ENCODE results near the gene C15orf40. TPM values are rescaled to one million over a fixed set of nuclear protein-coding genes. Genes with fewer than 3 reads are reported as not detected.
A peak's percentile ranks its signal among the peaks of the same experiment; 100 is the strongest.

The C15orf40 gene
- total RNA-seq, 1 donor from 2014 or later, result 41.9 TPM

- POLR2A ChIA-PET, result interaction anchor here (0.5 to 2.9 kb wide), 14 partner anchors 19 to 1979 kb away, joined by 3 to 32 read pairs (median 4); partner anchors contain the start of genes BTBD1, C15orf40, RPS17 and WHAMM
- peak within 1 kb of the TSS; percentile 92 for H3K27ac Mint-ChIP-seq
- no peak for TF ChIP-seq CTCF (IDR thresholded peaks at IDR 0.05)
- no peaks in the 10 kb centered on the region for H3K9me3 Mint-ChIP-seq
- H3K27me3 Mint-ChIP-seq, result no peaks in the 10 kb centered on the region
- H3K36me3 Mint-ChIP-seq (ENCODE audit: low read depth), result peaks cover 39% of the 10 kb centered on the region
- H3K4me1 Mint-ChIP-seq, result peaks cover 23% of the 10 kb centered on the region
- intact Hi-C loops (cut with micrococcal nuclease), result loop anchor here (1.0 to 5.0 kb wide), 7 partner anchors 25 to 446 kb away; partner anchors contain the start of genes C15orf40, CPEB1, FSD2 and RPS17
- peak within 1 kb of the TSS; percentile 99 for H3K4me3 Mint-ChIP-seq
- ATAC-seq (ENCODE audit: low read depth) (peak; percentile 95), DNase-seq (peak; percentile 79)
- CTCF ChIA-PET, result interaction anchor here (1.4 to 2.9 kb wide), 3 partner anchors 14 to 137 kb away, joined by 7 to 13 read pairs (median 12); partner anchors contain the start of gene C15orf40
Observed at GRCh38 chr15:82985688-82986441, 25.6 kb downstream of the C15orf40 start, which contains the start of gene RAMAC. TSS of gene RAMAC (plus strand) at chr15:82986210. CDS start at chr15:82989019, 2,809 bp downstream.

DNA sequence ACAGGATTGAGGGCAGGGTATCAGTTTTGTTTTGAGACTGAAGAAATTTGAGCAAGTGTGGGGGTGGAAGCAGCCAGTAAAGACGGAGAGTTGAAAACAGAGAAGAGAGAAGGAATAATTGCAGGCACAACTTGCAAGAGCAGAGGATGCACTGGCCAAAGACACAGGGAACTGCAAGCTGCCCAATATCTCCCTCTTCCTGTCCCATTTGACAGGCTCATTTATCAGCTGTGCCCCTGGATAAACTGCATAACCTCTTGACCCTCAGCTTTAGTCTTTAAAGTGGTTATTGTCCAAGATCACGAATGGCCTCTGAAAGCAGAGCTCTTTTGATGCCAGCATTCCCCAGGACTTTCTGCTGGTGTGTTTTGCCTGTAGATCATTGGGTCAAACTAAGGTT, 30.5 kb downstream of the C15orf40 start:
- Mint-ChIP-seq H3K27me3 (no peaks in the 10 kb centered on the region), H3K9me3 (no peaks in the 10 kb centered on the region), H3K4me3 (no peak overlapping the region), H3K4me1 (peaks cover 11% of the 10 kb centered on the region), H3K36me3 (ENCODE audit: low read depth) (peaks cover 6% of the 10 kb centered on the region), H3K27ac (no peak overlapping the region)
- ChIA-PET POLR2A (no interaction called here), CTCF (no interaction called here)
- intact Hi-C loops (cut with micrococcal nuclease), result no loop called here
- TF ChIP-seq CTCF (IDR thresholded peaks at IDR 0.05), result no peak
- ATAC-seq (ENCODE audit: low read depth), result no peak
- no peak for DNase-seq

GRCh38 chr15:82979726-82980125, 31.7 kb downstream of the C15orf40 start:
- H3K36me3 Mint-ChIP-seq (ENCODE audit: low read depth), result no peaks in the 10 kb centered on the region
- intact Hi-C loops (cut with micrococcal nuclease), result no loop called here
- POLR2A ChIA-PET, result no interaction called here
- no peak overlapping the region for H3K27ac Mint-ChIP-seq
- no peak overlapping the region for H3K4me3 Mint-ChIP-seq
- H3K4me1 Mint-ChIP-seq, result no peaks in the 10 kb centered on the region
- no peaks in the 10 kb centered on the region for H3K9me3 Mint-ChIP-seq
- CTCF ChIA-PET, result no interaction called here
- ATAC-seq (ENCODE audit: low read depth), result no peak
- DNase-seq, result no peak
- no peaks in the 10 kb centered on the region for H3K27me3 Mint-ChIP-seq
- TF ChIP-seq CTCF (IDR thresholded peaks at IDR 0.05), result no peak

DNA sequence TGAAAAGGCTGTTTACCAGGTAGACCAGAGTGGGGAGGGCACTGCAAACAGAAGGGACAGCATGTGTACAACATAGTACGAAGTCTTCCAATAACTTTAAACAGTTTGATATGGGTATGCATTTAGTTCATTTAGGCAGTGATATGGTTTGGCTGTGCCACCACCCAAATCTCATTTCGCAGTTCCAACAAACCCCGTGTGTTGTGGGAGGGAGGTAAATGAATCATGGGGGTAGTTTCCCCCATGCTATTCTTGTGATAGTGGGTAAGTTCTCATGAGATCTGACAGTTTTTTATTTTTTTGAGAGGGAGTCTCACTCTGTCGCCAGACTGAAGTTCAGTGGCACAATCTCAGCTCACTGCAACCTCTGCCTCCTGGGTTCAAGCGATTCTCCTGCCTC, 33.0 kb downstream of the C15orf40 start:
- Mint-ChIP-seq H3K9me3 (no peaks in the 10 kb centered on the region), H3K4me3 (no peak overlapping the region), H3K4me1 (no peaks in the 10 kb centered on the region), H3K36me3 (ENCODE audit: low read depth) (no peaks in the 10 kb centered on the region), H3K27ac (no peak overlapping the region), H3K27me3 (no peaks in the 10 kb centered on the region)
- POLR2A ChIA-PET, result no interaction called here
- CTCF ChIA-PET, result no interaction called here
- DNase-seq (no peak), ATAC-seq (ENCODE audit: low read depth) (no peak)
- no peak for TF ChIP-seq CTCF (IDR thresholded peaks at IDR 0.05)
- intact Hi-C loops (cut with micrococcal nuclease), result no loop called here

DNA sequence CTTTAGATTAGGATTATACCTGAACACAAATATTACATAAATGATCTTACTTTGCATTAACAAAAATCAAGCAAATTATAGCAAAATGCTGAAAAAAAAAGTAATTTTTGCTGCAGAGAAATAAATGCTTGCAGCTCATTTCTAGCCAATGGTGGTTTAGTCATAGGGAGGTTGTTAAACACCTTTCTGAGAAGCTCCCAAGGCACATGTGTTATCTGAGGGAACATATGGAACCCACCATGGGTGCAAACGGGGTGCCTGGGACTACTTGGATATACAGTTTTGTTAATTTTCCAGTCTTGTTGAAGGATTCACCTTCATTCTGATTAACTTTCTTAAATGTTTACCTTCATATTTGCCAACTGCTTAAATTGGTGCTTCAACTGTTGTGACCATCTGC, 34.4 kb downstream of the C15orf40 start:
- Mint-ChIP-seq H3K27ac (no peak overlapping the region), H3K9me3 (no peaks in the 10 kb centered on the region), H3K36me3 (ENCODE audit: low read depth) (no peaks in the 10 kb centered on the region), H3K4me3 (no peak overlapping the region), H3K4me1 (no peaks in the 10 kb centered on the region), H3K27me3 (no peaks in the 10 kb centered on the region)
- DNase-seq (no peak), ATAC-seq (ENCODE audit: low read depth) (no peak)
- intact Hi-C loops (cut with micrococcal nuclease), result no loop called here
- CTCF ChIA-PET, result no interaction called here
- POLR2A ChIA-PET, result no interaction called here
- TF ChIP-seq CTCF (IDR thresholded peaks at IDR 0.05), result no peak
